ENCODE measurements around the gene PNRC1.

DNA sequence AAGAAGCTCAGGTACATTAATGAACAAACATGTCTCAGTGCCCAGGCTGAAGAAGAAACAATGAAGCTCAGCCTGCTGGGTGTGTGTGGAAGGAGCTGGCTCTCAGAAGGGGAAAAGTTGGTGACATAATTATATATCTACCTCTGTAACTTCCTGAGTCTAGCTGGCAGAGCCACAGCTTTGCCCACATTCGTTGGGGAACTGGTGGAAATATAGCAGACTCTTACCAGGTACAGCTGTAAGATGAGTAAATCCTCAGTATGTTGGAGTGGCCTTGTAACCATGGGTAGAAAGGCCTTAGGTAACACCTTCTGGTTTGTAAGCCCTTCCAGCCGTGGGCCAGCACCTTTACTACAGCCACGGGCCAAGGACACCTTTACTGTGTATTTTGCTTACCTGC is 29.9 kb upstream of the PNRC1 start:
- TF ChIP-seq, protein P1, sequence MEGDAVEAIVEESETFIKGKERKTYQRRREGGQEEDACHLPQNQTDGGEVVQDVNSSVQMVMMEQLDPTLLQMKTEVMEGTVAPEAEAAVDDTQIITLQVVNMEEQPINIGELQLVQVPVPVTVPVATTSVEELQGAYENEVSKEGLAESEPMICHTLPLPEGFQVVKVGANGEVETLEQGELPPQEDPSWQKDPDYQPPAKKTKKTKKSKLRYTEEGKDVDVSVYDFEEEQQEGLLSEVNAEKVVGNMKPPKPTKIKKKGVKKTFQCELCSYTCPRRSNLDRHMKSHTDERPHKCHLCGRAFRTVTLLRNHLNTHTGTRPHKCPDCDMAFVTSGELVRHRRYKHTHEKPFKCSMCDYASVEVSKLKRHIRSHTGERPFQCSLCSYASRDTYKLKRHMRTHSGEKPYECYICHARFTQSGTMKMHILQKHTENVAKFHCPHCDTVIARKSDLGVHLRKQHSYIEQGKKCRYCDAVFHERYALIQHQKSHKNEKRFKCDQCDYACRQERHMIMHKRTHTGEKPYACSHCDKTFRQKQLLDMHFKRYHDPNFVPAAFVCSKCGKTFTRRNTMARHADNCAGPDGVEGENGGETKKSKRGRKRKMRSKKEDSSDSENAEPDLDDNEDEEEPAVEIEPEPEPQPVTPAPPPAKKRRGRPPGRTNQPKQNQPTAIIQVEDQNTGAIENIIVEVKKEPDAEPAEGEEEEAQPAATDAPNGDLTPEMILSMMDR (IDR thresholded peaks at IDR 0.05): no peak
- no peak for TF ChIP-seq POLR2A (IDR thresholded peaks at IDR 0.05)
